Trophoblast cell (in vitro differentiated cells and primary cell): Measurements from ENCODE around the gene ENPP1.

Source experiments
- DNase-seq, 2 donors: peaks; one replicate each; pipeline ENCODE4 v3.0.0-alpha.2; 2016
- H2AFZ ChIP-seq: 2 replicates; pipeline ENCODE4 v1.6.1; 2013; ENCODE audit warnings: low read length, moderate library complexity, mild to moderate bottlenecking; ENCODE audit not compliant: insufficient read depth, poor library complexity
- H2AK5ac ChIP-seq: 2 replicates; pipeline ENCODE4 v1.6.1; 2013; ENCODE audit warnings: mild to moderate bottlenecking, low read length
- H2BK120ac ChIP-seq: 2 replicates; pipeline ENCODE4 v1.6.1; 2013; ENCODE audit warnings: low read length, mild to moderate bottlenecking, moderate library complexity; ENCODE audit not compliant: insufficient read depth, poor library complexity
- H2BK12ac ChIP-seq: 2 replicates; pipeline ENCODE4 v1.6.1; 2013; ENCODE audit warnings: mild to moderate bottlenecking, low read length, moderate library complexity
- H2BK5ac ChIP-seq: 2 replicates; pipeline ENCODE4 v1.6.1; 2013; ENCODE audit warnings: low read length, low read depth, moderate library complexity, mild to moderate bottlenecking; ENCODE audit not compliant: poor library complexity
- H3K14ac ChIP-seq: 2 replicates; pipeline ENCODE4 v1.6.1; 2013; ENCODE audit warnings: mild to moderate bottlenecking, low read length
- H3K18ac ChIP-seq: 2 replicates; pipeline ENCODE4 v1.6.1; 2013; ENCODE audit warnings: mild to moderate bottlenecking, low read length
- H3K23ac ChIP-seq: 2 replicates; pipeline ENCODE4 v1.6.1; 2013; ENCODE audit warnings: low read length
- H3K27ac ChIP-seq: 2 replicates; pipeline ENCODE4 v1.5.1; 2013; ENCODE audit warnings: low read depth, mild to moderate bottlenecking, inconsistent platforms, low read length, moderate library complexity
- H3K27me3 ChIP-seq: 2 replicates; pipeline ENCODE4 v1.6.1; 2013; ENCODE audit warnings: inconsistent platforms, mild to moderate bottlenecking, low read length, moderate library complexity; ENCODE audit not compliant: insufficient read depth
- H3K36me3 ChIP-seq, 2 experiments: 1 replicate in 1 of 2; 2 replicates in 1 of 2; pipeline ENCODE4 v1.6.1; 2013; ENCODE audit warnings: low read length in 2 of 2, mild to moderate bottlenecking in 2 of 2, moderate library complexity in 1 of 2; ENCODE audit not compliant: insufficient read depth in 2 of 2, control insufficient read depth in 1 of 2
- H3K4ac ChIP-seq: 2 replicates; pipeline ENCODE4 v1.6.1; 2013; ENCODE audit warnings: low read depth, mild to moderate bottlenecking, low read length, moderate library complexity
- H3K4me1 ChIP-seq, 2 experiments: 1 replicate in 1 of 2; 2 replicates in 1 of 2; pipeline ENCODE4 v1.6.1; 2013; ENCODE audit warnings: low read length in 2 of 2, mild to moderate bottlenecking in 2 of 2, moderate library complexity in 1 of 2; ENCODE audit not compliant: insufficient read depth in 2 of 2, control insufficient read depth in 1 of 2
- H3K4me2 ChIP-seq: 2 replicates; pipeline ENCODE4 v1.6.1; 2013; ENCODE audit warnings: inconsistent platforms, mild to moderate bottlenecking, low read length, moderate library complexity
- H3K4me3 ChIP-seq: 2 replicates; pipeline ENCODE4 v1.5.1; 2013; ENCODE audit warnings: mild to moderate bottlenecking, low read depth, low read length, inconsistent platforms
- H3K79me1 ChIP-seq: one replicate; pipeline ENCODE4 v1.6.1; 2013; ENCODE audit warnings: low read length
- H3K79me2 ChIP-seq: 2 replicates; pipeline ENCODE4 v1.6.1; 2013; ENCODE audit warnings: low read length, mild to moderate bottlenecking; ENCODE audit not compliant: control insufficient read depth, insufficient read depth, poor library complexity
- H3K9ac ChIP-seq: 2 replicates; pipeline ENCODE4 v1.6.1; 2013; ENCODE audit warnings: mild to moderate bottlenecking, low read length
- H3K9me3 ChIP-seq: 2 replicates; pipeline ENCODE4 v1.6.1; 2013; ENCODE audit warnings: low read depth, mild to moderate bottlenecking, control low read depth, inconsistent platforms, low read length; ENCODE audit not compliant: insufficient read depth
- H4K12ac ChIP-seq: 2 replicates; pipeline ENCODE4 v1.6.1; 2013; ENCODE audit warnings: low read depth, mild to moderate bottlenecking, low read length, moderate library complexity
- H4K8ac ChIP-seq: 2 replicates; pipeline ENCODE4 v1.6.1; 2013; ENCODE audit warnings: low read depth, mild to moderate bottlenecking, low read length, moderate library complexity
- H4K91ac ChIP-seq: one replicate; pipeline ENCODE4 v1.6.1; 2013; ENCODE audit warnings: low read depth, mild to moderate bottlenecking, low read length, moderate library complexity
- WGBS: extraction: QIAGEN DNeasy Blood & Tissue Kit; methylation state at CpG from one replicate; pipeline ENCODE4 v1.1.7; 2013; ENCODE audit warnings: missing lambda C conversion rate; ENCODE audit not compliant: insufficient read length, insufficient coverage; ENCODE audit errors: extremely low coverage; 5-methylcytosine and 5-hydroxymethylcytosine counted together

Gene ENPP1

GRCh38 chr6:131875647-131876046, 67.8 kb downstream of the ENPP1 start:
- Histone ChIP-seq H3K79me1 (no peaks in the 10 kb centered on the region), H2AFZ (no peak overlapping the region)

GRCh38 chr6:131876545-131876944, 68.7 kb downstream of the ENPP1 start:
- H2BK12ac ChIP-seq, result no peak overlapping the region
- H2BK5ac ChIP-seq, result no peak overlapping the region
- H3K18ac ChIP-seq, result no peak overlapping the region
- H3K23ac ChIP-seq, result no peak overlapping the region
- DNase-seq, result no peak
- no peak overlapping the region for H3K4ac ChIP-seq
- no peak overlapping the region for H3K4me3 ChIP-seq
- H4K12ac ChIP-seq, result no peak overlapping the region
- H3K4me2 ChIP-seq, result no peak overlapping the region
- no peaks in the 10 kb centered on the region for H3K9me3 ChIP-seq
- no peaks in the 10 kb centered on the region for H3K27me3 ChIP-seq
- no peak overlapping the region for H4K91ac ChIP-seq
- no peak overlapping the region for H3K27ac ChIP-seq
- no peak overlapping the region for H2AFZ ChIP-seq
- peaks cover 0 to 2% of the 10 kb centered on the region in 2 experiments for H3K4me1 ChIP-seq
- no peak overlapping the region for H3K9ac ChIP-seq
- H3K14ac ChIP-seq, result no peak overlapping the region
- H2AK5ac ChIP-seq, result no peak overlapping the region
- H4K8ac ChIP-seq, result no peak overlapping the region
- no peaks in the 10 kb centered on the region for H3K36me3 ChIP-seq
- H3K79me1 ChIP-seq, result no peaks in the 10 kb centered on the region
- H2BK120ac ChIP-seq, result no peak overlapping the region
- no peaks in the 10 kb centered on the region for H3K79me2 ChIP-seq

More at GRCh38 chr6:131875647-131876046, 67.8 kb downstream of the ENPP1 start:
- H3K9ac ChIP-seq, result no peak overlapping the region
- no peak overlapping the region for H3K27ac ChIP-seq
- DNase-seq, result no peak
- no peaks in the 10 kb centered on the region for H3K9me3 ChIP-seq
- H3K14ac ChIP-seq, result no peak overlapping the region
- H3K36me3 ChIP-seq, result no peaks in the 10 kb centered on the region
- H4K91ac ChIP-seq, result no peak overlapping the region
- no peak overlapping the region for H4K8ac ChIP-seq
- no peaks in the 10 kb centered on the region for H3K27me3 ChIP-seq
- H4K12ac ChIP-seq, result no peak overlapping the region
- no peaks in the 10 kb centered on the region for H3K79me2 ChIP-seq
- H3K4me1 ChIP-seq, result peaks cover 0 to 2% of the 10 kb centered on the region in 2 experiments
- no peak overlapping the region for H3K4me3 ChIP-seq
- no peak overlapping the region for H3K4ac ChIP-seq
- no peak overlapping the region for H2BK120ac ChIP-seq
- no peak overlapping the region for H2BK5ac ChIP-seq
- H3K23ac ChIP-seq, result no peak overlapping the region
- H3K4me2 ChIP-seq, result no peak overlapping the region
- no CpG with 5 or more reads among the region's 1 CpG for WGBS
- H2AK5ac ChIP-seq, result no peak overlapping the region
- no peak overlapping the region for H2BK12ac ChIP-seq
- no peak overlapping the region for H3K18ac ChIP-seq

- Histone ChIP-seq H3K79me1 (no peaks in the 10 kb centered on the region), H4K91ac (no peak overlapping the region), H3K9ac (no peak overlapping the region), H2BK12ac (no peak overlapping the region), H3K9me3 (no peaks in the 10 kb centered on the region), H3K36me3 (no peaks in the 10 kb centered on the region), H3K4me1 (peaks cover 0 to 2% of the 10 kb centered on the region in 2 experiments), H2AFZ (no peak overlapping the region), H4K8ac (no peak overlapping the region), H2AK5ac (no peak overlapping the region), H3K14ac (no peak overlapping the region), H3K18ac (no peak overlapping the region), H2BK120ac (no peak overlapping the region), H3K4me2 (no peak overlapping the region), H3K27me3 (no peaks in the 10 kb centered on the region), H3K23ac (no peak overlapping the region), H2BK5ac (no peak overlapping the region), H4K12ac (no peak overlapping the region), H3K4me3 (no peak overlapping the region), H3K4ac (no peak overlapping the region), H3K27ac (no peak overlapping the region), H3K79me2 (no peaks in the 10 kb centered on the region)
- peak; percentile 63 to 76 for DNase-seq
- WGBS, result no CpG with 5 or more reads among the region's 4 CpGs
Observed at GRCh38 chr6:131877999-131878789, 70.4 kb downstream of the ENPP1 start.

- no peak overlapping the region for H2AFZ ChIP-seq
- no peak overlapping the region for H4K91ac ChIP-seq
- no peak overlapping the region for H4K8ac ChIP-seq
- H3K9me3 ChIP-seq, result no peaks in the 10 kb centered on the region
- H3K14ac ChIP-seq, result no peak overlapping the region
- H3K23ac ChIP-seq, result no peak overlapping the region
- DNase-seq, result no peak
- H2BK120ac ChIP-seq, result no peak overlapping the region
- no peak overlapping the region for H2BK5ac ChIP-seq
- no peaks in the 10 kb centered on the region for H3K79me2 ChIP-seq
- no peaks in the 10 kb centered on the region for H3K79me1 ChIP-seq
- no CpG with 5 or more reads among the region's 2 CpGs for WGBS
- H3K27me3 ChIP-seq, result no peaks in the 10 kb centered on the region
- peaks cover 0 to under 1% of the 10 kb centered on the region in 2 experiments for H3K4me1 ChIP-seq
- no peak overlapping the region for H3K4me3 ChIP-seq
- H2BK12ac ChIP-seq, result no peak overlapping the region
- no peak overlapping the region for H3K18ac ChIP-seq
- no peak overlapping the region for H4K12ac ChIP-seq
- H2AK5ac ChIP-seq, result no peak overlapping the region
- no peak overlapping the region for H3K27ac ChIP-seq
- H3K36me3 ChIP-seq, result no peaks in the 10 kb centered on the region
- H3K4ac ChIP-seq, result no peak overlapping the region
- H3K4me2 ChIP-seq, result no peak overlapping the region
- no peak overlapping the region for H3K9ac ChIP-seq
Observed at GRCh38 chr6:131883016-131883415, 75.2 kb downstream of the ENPP1 start.
